ENCODE results near the gene RBMS3.
"Not testable (repeated sequence)": the region's sequence is repeated elsewhere in the genome, so short reads cannot be mapped to it uniquely, and the experiment has no call there.

Gene RBMS3

GRCh38 chr3:29393946-29394345, 113.1 kb downstream of the RBMS3 start:
- DNase-seq = not testable (repeated sequence)

DNA sequence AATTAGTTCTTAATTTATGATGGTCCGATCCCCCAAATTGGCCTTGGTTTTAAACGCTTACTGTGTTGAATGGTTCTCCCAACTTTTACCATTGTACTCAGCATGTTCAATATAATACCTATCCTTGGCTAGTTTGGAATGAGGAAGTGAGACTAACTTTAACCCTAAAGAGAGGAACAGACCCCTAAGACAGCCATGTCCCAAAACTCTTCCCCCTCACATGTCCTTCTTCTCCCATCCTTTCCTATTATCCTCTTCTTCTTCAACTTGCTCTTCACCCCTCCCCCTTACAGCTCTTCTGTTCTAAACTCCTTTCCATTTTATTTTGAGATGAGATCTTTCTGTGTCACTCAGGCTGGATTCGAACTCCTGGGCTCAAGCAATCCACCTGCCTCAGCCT, 116.5 kb downstream of the RBMS3 start:
- no peak for DNase-seq

GRCh38 chr3:29398787-29399186, 117.9 kb downstream of the RBMS3 start:
- no peak for DNase-seq

DNA sequence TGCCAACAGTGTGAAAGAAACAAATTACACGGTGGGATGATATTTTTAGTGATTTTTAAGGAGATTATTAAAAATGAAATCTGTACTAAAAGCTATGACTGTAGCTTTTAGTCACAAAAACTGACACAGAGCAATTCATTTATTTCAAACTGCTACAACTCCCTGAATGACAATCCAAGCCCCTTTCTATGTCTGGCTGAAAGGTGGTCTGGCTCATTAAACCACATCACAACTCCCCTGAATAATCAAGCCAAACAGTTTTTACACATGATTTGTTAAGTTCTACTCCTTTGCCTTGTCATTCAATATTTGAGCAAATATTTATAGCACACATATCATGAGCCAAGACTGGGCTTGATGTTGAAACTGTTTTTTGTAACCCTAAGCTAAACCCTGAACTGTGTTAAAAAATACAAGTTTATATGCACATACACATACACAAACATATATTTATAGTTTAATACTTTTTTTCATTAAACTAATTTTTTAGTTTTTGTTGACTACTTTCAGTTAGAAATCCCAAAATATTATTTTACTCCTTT, 125.5 kb downstream of the RBMS3 start:
- DNase-seq = no peak

- DNase-seq = no peak
Measured at GRCh38 chr3:29408676-29409075, 127.8 kb downstream of the RBMS3 start.

DNA sequence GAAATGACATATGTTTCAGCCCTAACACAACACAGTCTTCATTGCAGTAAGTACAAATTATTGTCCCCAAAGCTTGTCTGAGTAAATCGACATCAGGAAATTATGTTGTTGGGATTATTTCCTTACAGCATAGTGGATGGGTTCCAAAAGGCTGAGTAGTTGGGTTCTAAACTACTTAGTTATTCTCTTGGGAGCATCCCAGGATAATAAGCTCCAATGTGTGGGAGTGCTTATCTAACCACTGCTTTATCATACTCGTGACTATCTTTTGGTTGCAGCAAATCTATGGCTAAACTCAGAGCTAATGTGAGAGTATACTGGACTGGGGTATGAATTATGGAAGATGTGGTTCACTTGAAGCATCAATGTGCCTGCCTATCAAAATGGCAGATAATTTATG, 128.5 kb downstream of the RBMS3 start:
- no peak for DNase-seq

- DNase-seq = no peak
Measured at GRCh38 chr3:29410220-29410619, 129.3 kb downstream of the RBMS3 start.

- DNase-seq = no peak
Measured at GRCh38 chr3:29410660-29411405, 130.0 kb downstream of the RBMS3 start.

GRCh38 chr3:29412110-29412509, 131.2 kb downstream of the RBMS3 start:
- DNase-seq = no peak

DNA sequence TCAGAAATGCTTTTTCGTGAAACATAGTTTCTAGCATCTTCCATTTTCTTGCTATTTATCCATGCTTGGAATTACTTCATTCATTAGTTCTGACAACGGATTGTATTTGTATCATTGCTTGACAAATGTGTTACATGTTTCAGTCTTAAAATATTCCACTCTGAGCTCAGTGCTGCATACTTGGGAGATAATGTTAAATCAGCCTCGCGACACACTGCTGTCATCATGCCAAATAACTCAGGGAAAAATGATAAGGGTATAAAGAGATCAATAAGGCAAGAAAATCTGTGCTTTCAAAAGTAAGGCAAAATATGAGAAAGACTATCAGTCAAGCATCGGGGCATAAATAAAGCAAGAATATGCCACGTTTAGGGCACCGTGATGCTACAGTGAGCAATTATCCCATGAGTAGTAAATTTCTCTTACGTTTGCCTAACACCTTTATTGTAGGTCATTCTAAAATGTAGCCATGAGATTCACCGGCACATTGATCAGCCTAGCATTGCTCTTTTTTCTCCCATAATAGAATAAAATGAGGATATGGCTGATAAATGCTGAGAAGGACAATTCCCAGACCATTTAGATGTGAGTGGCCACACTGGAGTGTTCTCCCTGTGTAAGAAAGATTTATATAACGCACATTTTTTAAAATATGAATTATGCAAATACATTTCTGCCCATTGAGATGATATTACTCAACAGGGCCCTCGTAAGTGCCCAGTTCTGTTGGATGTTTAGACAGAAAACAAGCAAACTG, 133.8 kb downstream of the RBMS3 start:
- DNase-seq = no peak

- DNase-seq = no peak
Measured at GRCh38 chr3:29415482-29416223, 134.8 kb downstream of the RBMS3 start.

DNA sequence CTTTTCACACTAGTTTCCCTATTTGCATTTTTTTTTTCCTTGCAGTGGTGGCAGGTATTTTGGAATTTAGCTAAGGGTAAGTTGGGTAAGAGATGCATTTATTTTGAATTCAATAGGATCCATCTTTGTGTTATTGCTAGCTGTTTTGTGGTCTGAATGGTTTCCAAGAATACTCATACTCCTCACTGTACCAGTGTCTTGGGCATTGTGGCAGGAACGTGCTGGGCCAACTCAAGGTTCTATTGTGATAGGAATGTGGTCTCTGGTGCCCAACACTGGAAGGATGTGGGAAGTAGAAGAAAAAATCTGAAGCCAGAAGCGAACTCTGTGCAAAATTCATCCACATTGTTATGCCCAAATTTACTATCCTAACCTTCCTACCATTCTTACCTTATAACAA, 135.6 kb downstream of the RBMS3 start:
- no peak for DNase-seq

- DNase-seq = no peak
Measured at GRCh38 chr3:29420106-29420505, 139.2 kb downstream of the RBMS3 start.

DNA sequence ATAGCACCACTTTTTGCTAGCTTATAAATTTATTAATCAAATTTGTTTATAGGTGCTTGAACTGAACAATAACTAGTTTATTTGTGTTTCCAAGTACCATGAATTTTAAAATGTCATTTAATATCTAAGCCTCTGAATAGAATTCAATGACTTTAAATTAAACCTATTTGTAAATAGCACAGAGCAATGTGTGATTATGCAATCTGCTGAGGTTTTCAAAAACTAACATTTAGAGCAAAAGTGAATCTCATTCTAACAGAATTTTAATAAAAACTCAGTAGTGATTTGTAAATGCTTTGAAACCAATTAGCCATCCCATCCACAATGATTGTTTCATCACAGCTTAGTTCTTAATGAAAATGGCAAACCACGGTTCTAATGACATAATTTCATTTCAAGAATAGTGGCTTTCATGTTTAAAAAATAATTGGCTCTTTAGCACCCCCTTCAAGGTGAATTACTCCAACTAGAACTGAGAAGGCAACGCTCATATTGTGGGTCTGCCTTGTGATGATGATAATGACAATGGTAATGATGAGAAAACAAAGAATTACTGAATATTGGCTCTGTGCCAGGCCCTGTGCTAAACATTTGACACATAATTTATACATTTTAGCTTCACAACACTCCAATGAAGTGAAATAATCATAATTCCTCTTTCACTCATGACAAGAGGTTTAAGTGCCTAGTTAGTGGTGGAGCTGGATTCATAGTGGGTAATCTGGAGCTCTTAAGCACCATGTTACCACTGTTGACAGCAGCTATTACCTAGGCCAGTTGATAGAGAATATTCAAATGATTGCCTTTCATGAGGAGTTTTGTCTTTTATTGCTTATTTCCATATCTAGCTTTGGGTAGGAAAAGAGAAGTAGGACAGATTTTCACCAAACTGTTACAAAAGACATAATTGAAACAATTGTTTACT, 145.7 kb downstream of the RBMS3 start:
- no peak for DNase-seq

DNA sequence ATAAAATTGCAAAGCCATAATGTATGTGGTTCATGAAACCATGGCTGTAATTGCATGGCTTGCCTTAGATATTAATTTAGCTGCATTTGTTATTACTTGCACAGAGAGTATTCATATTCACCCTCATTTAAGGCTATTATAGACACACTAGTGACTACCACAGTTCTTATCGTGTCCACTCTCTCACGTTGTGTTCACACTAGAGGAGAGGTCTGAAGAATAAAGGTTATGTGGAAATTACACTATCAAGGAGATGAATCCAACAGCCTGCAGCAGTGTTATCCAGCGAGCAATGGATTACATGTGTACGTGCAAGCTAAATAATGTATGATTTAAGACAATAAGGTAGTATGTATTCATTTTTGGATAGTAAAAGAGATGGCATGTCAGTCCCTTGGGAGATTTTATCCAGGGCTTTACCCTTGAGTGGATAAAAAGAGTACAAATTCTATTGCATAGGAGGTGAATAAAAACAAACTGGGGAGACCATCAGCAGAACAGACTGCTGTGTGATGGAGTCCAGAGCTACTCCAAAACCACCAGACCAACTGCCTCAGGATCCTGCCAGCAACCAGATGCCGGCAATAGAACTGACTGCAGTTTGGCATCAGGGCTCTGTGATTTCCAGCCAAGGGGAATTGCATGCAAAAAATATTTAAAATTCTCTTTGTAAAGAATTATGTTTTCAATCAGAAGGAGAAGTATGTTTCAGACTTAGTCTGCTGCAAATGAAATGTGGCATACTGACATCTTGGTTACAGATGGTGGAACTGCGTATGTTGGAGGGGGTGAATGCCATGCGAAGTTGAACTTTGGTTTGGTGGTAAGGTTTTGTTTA, 146.6 kb downstream of the RBMS3 start:
- DNase-seq = no peak

DNA sequence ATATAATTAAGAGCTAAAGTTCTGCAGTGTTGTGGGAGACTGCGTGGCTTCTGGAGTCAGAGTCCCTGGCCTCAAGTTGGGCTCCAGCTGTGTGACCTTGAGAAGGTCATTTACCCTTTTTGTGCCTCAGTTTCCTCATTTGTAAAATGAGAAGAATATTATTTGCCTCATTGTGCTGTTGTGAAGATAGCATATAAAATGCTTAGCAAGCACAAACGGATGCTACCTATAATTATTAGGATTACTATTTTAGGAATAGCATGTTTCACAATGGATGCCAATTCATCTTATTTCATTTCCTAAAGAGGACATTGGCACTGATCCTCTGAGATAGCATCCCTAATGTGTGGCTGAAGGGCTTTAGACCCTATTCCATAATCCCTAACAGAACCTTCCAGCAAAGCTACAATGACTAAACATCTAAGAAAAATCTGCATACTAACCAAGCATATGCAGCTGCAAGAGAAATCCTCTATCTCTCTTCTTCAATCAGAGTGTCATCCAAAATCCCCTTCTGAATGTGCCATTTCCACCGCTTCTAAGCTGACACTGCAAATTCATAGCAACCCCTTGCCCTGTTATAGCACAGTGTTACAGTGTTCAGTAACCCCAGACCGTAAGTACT, 148.3 kb downstream of the RBMS3 start:
- DNase-seq = no peak

DNA sequence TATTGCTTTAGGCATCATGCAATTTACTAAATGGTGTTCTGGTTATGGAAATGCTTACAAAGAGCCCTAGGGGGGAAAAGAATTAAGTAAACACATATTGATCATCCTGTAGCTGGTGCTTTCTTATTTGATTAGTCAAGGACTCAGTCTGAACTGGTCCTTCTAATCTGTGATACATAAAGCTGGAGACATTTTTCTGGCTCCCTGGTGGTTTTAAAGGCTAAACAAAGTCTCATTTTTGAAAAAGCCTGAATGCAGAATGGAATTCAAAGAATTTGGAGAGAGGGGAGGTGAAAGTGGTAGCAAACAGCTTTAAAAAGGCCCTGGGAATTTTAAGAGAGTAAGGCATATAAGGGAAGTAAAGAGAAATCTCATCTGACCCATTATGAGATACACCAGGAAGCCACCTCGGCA, 149.7 kb downstream of the RBMS3 start:
- DNase-seq = no peak

DNA sequence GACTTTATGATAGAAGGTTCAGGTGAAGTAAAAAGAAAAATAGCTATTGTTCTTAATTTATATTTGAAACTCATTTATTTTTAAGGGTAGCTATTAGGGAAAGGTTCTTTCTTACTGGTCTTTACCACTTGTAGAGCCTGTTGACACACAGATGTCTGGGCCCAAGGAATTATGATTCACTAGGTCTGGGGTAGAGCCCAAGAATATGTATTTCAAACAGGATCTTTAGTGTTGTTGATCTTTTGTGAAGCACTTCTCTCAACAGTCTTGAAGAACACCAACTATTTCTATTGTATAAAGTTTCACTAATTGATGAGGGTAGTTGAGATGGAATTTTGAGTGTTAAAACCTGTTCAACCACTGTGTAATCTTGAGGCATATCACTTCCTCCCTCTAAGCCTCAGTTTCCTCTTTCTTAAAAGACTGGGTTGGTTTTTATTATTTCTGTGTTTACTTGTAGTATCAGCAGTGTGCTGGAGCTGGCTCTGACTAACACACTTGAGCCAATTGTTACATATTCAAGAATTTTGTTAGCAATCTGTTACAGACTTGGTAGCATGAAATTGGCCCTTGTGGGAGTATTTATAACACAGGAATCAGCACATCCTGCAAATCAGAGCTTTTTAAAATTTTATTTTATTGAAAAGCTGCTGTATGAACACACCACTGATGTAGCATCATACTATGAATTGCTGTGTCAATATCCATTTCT, 155.9 kb downstream of the RBMS3 start:
- no peak for DNase-seq

- DNase-seq = no peak
Measured at GRCh38 chr3:29438580-29438979, 157.7 kb downstream of the RBMS3 start.

Data from SIG-M5 (cell line).